H1 (cell line): ENCODE data around the gene AMPH. TPM values are rescaled to one million over a fixed set of nuclear protein-coding genes. Genes with fewer than 3 reads are reported as not detected.

Source experiments
- CHD7 ChIP-seq: fragments of 300-600 bp; sonication (generic); IDR thresholded peaks from 2 replicates; pipeline ENCODE4 v1.7.1; 2012; ENCODE audit warnings: low read length, moderate library complexity, mild to moderate bottlenecking, inconsistent platforms; ENCODE audit not compliant: insufficient replicate concordance
- GTF2F1 ChIP-seq: IDR thresholded peaks from 2 replicates; pipeline ENCODE4 v1.6.1; 2012; ENCODE audit warnings: low read depth, low read length, improper control_type of control experiment, borderline replicate concordance
- KDM5A ChIP-seq: fragments of 200-600 bp; IDR thresholded peaks from 2 replicates; pipeline ENCODE4 v1.7.1; 2012; ENCODE audit warnings: mild to moderate bottlenecking, low read length, inconsistent platforms, mixed read lengths
- RFX5 ChIP-seq: IDR thresholded peaks from 2 replicates; pipeline ENCODE4 v1.6.1; 2011; ENCODE audit warnings: low read depth, low read length, improper control_type of control experiment, borderline replicate concordance
- SP4 ChIP-seq: IDR thresholded peaks from 2 replicates; pipeline ENCODE4 v1.6.1; 2012; ENCODE audit warnings: low read length, inconsistent platforms
- SRF ChIP-seq: IDR thresholded peaks from 2 replicates; pipeline ENCODE4 v1.6.1; 2011; ENCODE audit warnings: mild to moderate bottlenecking, low read depth, low read length, moderate library complexity
- TBP ChIP-seq: IDR thresholded peaks from 2 replicates; pipeline ENCODE4 v1.6.1; 2011; ENCODE audit warnings: low read depth, low read length, improper control_type of control experiment
- polyA plus RNA-seq, 7 experiments: library from polyadenylated mRNA; depleted of rRNA in 3 of 7; stranded (reverse) in 5 of 7; unstranded in 2 of 7; fragments of >200 nt in 5 of 7; fragments of 200-250 nt in 2 of 7; gene quantifications; 1 replicate in 5 of 7; 2 replicates in 1 of 7; 4 replicates in 1 of 7; pipeline versions ENCODE4 v1.2.1 to v1.2.3, GENCODE V29; 2011 to 2013; ENCODE audit warnings: missing spikeins in 2 of 7, mixed read lengths in 2 of 7
- total RNA-seq: library from RNA; stranded (reverse); fragmentation: NEBNext Ultra II Directional; extraction: Animal tissue kit (Norgen Biotek cat#: 25700); gene quantifications from 2 replicates; pipeline ENCODE4 v1.2.1, GENCODE V29; 2021

The AMPH gene
- total and polyA plus RNA-seq, 2 of the 8 experiments (the other 6 are each of a cell fraction or from before 2014, with no cell fraction given) = 7.3 to 12.2 TPM

DNA sequence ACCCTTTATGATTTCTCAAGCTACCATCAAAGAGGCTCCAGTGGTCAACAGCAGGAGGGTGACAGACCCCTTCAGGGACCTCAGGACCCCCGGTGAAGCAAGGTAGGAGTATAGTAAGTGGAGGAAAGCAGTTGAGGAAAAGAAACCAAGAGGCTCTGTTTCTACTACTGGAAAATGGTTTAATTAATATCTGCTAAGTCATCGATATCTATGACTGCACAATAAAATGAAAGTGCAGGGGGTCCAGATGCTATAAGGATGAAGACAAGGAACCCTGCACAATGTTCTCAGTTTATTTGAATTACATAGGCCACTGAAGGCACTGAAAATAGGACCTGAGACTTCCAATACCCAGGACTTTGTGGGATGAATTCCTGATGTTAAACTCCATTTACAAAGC is 23.7 kb downstream of the AMPH start (continued):
- TF ChIP-seq CHD7 (no peak), GTF2F1 (no peak), SRF (no peak), TBP (no peak), KDM5A (no peak), RFX5 (no peak), SP4 (no peak)
